ENCODE measurements around the gene SOWAHA.

SOWAHA gene

DNA sequence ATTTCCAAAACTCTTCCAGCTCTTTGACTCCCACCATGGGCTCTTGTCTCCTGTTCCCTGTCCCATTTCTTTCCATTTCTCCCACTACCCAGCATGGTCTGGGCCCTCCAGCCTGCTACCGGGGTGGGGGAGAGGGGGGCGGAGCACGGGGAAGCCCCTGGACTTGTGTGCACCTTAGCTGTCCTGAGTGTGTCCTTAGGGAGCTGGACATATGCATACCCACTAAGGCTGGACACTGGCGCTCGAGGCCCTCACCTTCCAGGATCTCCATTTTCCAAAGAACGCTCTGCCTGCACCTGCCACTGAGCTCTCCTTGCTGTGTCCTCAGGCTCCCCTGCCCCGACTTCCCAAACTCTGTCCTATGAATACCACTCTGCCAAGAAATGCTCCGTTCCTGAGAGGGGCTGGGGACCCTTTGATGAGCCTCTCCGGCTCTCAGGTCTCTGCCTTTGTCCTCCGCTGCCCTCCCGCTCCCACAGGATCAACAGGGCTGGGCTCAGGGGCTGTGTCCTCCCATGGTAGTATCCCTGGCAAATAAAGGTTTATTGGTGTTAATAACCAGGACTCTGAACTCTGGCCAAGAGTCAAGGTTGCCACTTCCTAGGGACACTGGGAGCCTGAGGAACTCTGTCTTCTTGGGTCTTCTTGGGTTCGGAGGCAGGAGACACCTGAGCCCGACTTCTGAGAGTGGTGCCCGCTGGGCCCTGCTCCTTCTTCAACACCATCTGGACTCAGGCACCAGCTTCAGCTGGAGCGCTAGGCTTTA lies 18.2 kb downstream of the SOWAHA start:
- no peak overlapping the region for H3K4me3 ChIP-seq (ENCODE audit: low read length)
- TF ChIP-seq CTCF (conservative IDR thresholded peaks at IDR 0.05; ENCODE audit: low read depth, low read length): no peak
- no peak for DNase-seq (ENCODE audit: low read depth)

DNA sequence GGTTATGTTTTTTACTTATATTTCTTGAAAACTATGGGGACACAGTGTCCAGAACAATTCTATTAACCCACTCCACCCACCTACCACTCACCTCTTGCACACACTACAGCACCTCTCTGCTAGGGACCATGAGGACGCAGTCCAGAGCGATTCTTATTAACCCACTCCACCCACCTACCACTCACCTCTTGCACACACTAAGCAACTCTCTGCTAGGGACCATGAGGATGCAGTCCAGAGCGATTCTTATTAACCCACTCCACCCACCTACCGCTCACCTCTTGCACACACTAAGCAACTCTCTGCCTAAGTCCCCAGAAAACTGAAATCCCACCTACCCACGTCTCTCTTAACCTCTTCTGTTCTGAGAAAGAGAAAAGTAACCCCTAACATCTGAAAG lies 19.5 kb downstream of the SOWAHA start:
- TF ChIP-seq CTCF (conservative IDR thresholded peaks at IDR 0.05; ENCODE audit: low read depth, low read length): no peak
- DNase-seq (ENCODE audit: low read depth): no peak
- H3K4me3 ChIP-seq (ENCODE audit: low read length): no peak overlapping the region

DNA sequence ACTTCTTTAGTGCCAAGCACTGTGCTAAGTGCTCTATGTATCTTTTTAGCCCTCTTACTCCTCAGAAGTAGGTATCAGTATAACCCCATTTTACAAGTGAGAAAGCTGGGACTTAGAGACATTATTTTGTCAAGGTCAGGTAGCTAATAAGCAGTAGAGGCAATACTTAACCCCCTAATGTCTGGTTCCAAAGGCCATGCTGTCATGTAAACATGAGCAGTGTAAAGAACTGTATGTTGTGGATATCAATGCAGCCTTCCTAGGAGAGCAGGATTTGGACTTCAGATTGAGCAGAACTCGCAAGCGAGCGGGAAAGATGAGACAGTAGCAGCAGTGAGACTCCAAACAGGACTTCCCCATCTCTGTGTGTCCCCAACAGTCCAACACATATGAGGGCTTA lies 21.0 kb downstream of the SOWAHA start:
- TF ChIP-seq CTCF (conservative IDR thresholded peaks at IDR 0.05; ENCODE audit: low read depth, low read length): no peak
- no peak overlapping the region for H3K4me3 ChIP-seq (ENCODE audit: low read length)
- DNase-seq (ENCODE audit: low read depth): no peak

GRCh38 chr5:132836852-132837251 lies 23.8 kb downstream of the SOWAHA start:
- no peak overlapping the region for H3K4me3 ChIP-seq (ENCODE audit: low read length)
- no peak for TF ChIP-seq CTCF (conservative IDR thresholded peaks at IDR 0.05; ENCODE audit: low read depth, low read length)
- DNase-seq (ENCODE audit: low read depth): no peak

- DNase-seq (ENCODE audit: low read depth): no peak
- no peak overlapping the region for H3K4me3 ChIP-seq (ENCODE audit: low read length)
- no peak for TF ChIP-seq CTCF (conservative IDR thresholded peaks at IDR 0.05; ENCODE audit: low read depth, low read length)
These were observed 24.8 kb downstream of the SOWAHA start for GRCh38 chr5:132837868-132838267.

DNA sequence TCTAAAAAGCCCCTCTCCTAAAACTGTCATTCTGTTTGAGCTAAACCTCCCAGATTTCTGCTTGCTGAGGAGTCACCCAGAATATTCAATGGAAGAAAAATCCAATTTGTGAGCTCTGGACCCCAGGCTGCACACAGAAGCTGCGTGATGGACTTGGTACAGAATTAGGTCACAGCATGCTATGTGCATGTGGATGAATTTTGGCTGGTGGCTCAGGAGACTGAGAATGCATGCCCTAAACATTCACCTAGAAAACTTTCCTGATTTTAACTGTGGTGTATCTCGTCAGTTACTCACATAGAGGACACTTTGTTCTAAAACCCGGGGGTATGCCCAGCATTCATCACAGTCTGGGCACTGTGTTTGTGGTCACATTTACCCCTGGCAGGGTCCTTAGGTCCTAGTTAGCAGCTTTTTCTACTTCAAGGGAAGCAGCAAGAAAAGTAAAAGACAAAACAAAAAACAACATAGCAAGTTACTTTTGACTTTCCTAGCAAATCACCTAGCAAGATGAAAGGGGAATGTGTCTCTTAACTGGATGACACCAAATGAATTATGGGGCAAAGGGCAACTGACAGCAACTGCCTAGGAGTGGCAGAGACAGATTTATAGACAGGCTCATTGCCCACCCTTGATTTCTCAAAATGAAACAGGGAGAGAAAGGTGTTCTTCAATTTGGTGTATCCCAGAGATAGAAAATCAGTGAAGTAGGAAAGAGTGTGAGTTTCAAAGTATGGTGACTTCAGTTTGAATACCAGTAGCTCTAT lies 25.6 kb downstream of the SOWAHA start:
- DNase-seq (ENCODE audit: low read depth): no peak
- no peak for TF ChIP-seq CTCF (conservative IDR thresholded peaks at IDR 0.05; ENCODE audit: low read depth, low read length)
- no peak overlapping the region for H3K4me3 ChIP-seq (ENCODE audit: low read length)
